ENCODE data around the gene PTRHD1.
"Not testable (repeated sequence)": the region's sequence is repeated elsewhere in the genome, so short reads cannot be mapped to it uniquely, and the experiment has no call there.

Gene PTRHD1

DNA sequence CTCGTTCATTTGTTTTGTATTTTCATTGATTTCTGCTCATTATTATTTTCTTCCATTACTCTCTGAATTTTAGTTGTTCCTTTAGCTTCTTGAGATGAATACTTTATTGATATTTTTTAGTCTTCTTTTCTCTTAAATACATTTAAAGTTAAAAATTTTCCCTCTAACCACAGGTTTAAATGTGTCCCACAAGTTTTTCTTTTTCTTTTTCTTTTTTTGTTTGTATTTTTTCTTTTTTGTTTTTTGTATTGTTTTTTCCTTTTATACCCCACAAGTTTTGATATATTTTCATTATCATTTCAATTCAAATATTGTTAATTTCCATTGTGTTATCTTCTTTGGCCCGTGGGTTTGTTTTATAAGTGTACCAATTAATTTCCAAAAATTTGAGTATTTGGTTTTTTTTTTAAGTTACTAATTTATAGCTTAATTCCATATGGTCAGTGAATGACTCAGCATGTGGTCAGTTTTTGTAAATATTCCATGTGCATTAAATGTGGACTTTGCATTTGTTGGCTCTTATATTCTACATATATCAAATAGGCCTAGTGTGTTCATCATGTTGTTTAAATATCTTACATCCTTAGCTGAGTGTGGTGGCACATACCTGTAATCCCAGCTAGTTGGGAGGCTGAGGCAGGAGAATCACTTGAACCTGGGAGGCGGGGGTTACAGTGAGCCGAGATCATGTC, 16.3 kb upstream of the PTRHD1 start:
- peak; percentile 71 for DNase-seq (ENCODE audit: low read depth)

DNA sequence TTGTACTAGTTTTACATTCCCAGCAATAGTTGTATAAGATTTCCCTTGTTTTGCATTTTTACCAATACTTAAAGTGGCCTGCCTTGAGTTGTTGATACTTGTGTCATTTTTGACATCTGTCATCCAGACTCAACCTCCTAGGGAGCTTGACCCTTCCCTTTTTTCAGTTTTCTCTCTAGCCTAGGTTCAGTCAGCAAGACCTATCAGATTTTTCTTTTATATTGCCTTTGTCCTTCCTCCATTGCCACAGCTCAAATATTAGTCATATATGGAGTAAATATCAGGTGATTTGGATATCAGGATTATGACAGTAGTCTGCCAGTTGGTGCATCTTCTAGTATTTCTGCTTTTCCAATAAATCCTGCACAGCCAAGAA, 13.5 kb upstream of the PTRHD1 start:
- DNase-seq (ENCODE audit: low read depth) = no peak

DNA sequence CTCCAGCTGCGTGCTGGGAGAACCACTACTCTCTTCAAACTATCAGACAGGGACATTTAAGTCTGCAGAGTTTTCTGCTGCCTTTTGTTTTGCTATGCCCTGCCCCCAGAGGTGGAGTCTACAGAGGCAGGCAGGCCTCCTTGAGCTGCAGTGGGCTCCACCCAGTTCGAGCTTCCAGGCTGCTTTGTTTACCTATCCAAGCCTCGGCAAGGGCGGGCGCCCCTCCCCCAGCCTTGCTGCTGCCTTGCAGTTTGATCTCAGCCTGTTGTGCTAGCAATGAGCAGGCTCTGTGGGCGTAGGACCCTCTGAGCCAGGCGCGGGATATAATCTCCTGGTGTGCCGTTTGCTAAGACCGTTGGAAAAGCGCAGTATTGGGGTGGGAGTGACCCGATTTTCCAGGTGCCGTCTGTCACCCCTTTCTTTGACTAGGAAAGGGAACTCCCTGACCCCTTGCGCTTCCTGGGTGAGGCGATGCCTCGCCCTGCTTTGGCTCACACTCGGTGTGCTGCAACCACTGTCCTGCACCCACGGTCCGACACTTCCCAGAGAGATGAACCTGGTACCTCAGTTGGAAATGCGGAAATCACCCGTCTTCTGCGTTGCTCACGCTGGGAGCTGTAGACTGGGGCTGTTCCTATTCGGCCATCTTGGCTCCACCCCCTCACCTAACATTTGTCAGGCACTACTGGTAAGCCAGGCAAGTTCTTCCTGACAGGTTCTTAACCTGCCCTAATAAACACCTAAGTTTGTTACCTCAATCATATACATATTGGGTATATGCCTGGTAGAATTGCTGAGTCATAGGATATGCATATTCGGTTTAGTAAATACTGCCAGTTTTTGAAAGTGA, 12.8 kb upstream of the PTRHD1 start:
- not testable (repeated sequence) for DNase-seq (ENCODE audit: low read depth)

DNA sequence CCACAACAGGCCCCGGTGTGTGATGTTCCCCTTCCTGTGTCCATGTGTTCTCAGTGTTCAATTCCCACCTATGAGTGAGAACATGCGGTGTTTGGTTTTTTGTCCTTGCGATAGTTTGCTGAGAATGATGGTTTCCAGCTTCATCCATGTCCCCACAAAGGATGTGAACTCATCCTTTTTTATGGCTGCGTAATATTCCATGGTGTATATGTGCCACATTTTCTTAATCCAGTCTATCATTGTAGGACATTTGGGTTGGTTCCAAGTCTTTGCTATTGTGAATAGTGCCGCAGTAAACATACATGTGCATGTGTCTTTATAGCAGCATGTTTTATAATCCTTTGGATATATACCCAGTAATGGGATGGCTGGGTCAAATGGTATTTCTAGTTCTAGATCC, 7.3 kb upstream of the PTRHD1 start:
- DNase-seq (ENCODE audit: low read depth) = not testable (repeated sequence)

DNA sequence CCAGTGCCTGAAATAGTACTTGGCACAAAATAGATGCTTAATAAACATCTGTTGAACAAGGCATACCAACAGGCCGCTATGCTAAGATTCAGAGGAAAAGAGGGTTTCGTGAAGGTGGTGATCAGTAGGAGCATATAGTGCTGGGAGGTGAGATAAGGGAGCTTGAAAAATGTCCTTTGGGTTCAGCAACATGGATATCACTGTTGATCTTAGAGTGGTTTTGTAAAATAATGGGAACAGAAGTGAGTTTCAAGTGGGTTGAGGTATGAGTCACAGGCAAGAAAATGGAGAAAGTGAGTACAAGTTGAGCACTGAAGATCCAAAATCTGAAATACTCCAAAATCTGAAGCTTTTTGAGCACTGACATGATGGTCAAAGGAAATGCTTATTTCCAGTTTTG, 4.5 kb upstream of the PTRHD1 start:
- DNase-seq (ENCODE audit: low read depth) = no peak

DNA sequence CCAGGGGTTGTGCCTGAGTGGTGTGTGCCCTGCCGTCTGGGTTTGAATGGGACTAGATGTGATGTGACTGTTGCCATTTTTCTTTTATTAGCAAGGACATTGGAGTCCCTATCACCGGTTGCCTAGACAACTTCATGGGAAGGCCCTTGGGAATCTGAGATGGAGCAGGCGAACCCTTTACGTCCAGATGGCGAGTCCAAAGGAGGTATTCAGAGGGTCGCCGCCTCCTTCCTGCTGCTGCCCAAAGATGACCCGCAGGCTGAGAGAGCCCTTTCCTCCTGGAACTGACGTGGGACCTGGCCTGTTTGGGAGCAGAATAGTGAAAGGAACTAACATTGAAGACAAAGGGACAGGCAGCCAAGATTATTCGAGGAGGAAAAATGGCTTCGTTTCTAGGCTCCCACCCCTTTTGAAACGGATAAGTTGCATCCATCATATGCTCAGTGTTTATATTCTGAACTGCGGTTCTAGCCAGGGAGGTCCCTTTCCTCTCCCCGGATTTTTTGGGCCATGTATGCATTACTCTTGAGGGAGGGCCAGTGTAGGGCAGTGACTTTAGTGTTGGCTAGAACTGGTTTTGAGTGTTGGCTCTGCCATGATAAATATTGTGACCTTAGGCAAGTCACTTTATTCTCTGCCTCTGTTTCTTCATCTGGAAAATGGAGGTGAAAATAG, 707 bp upstream of the PTRHD1 start:
- peak; percentile 60 for DNase-seq (ENCODE audit: low read depth)

DNA sequence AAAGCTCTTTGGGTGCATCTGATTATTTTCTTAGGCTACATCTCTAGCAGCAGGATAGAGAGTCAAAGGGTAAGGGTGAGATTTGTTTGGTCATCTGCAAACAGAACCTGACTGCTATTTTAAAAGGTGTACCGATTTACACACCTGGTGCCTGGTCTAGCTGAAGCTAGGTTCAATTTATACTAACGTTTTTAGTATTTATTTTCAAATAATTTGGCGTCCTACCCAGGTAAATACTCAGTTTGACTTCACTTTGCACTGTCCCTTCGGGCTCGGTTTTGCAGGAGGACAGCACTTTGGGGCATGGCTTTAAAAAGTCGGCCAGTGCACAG, 683 bp downstream of the PTRHD1 start:
- DNase-seq (ENCODE audit: low read depth) = no peak

DNA sequence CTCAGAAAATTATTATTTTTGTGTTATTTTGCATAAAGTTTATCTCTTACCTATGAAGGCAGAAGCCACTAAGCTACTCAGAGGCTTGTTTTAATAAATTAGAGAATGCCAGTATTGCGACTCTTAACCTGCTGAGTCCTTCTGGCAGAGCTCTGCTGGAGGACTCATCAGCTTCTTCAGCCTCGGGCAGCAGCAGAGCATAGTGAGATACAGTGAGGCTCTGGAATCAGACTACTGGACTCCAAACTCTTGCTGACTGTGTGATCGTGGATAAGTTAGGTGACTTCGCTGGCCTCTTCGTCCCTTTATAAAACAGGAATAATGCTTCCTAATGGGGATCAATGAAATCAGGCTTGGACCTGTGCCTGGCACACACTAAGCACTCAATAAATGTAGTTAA, 1.7 kb downstream of the PTRHD1 start:
- DNase-seq (ENCODE audit: low read depth) = no peak

DNA sequence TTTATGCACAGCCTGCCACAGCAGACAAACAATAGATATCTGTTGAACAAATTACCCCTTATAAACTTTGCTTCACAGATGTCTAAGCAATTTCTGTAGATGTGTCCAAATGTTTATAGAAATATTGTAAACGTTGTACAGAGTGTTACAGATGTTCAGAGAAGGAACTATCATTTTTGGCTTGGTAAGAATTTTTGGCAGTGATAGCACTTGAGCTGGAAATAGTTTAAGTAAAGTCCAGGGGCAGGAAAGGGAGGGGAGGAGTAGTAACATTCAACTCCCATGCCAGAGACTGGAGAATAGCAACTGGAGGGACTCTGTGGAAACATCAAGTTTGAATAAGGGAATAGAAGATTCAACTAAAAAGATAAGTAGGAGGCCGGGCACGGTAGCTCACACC, 4.4 kb downstream of the PTRHD1 start:
- DNase-seq (ENCODE audit: low read depth) = no peak

DNA sequence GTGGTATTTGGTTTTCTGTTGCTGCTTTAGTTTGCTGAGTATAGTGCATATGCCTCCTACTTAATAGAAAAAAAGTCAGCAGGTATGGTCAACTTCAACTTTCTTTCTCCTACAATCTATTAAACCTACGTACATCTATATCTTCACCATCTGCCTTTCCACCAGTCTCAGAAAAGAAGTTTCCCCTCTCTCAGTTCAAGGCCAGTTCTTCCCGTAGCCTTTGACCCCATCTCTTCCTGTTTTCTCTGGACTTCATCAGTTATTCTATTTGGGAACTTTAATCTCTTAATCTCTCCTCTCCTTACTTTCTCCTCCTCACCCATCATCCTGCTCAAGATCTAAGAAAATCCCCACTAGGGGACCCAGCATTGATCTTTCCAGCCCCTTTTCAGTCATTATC, 5.7 kb downstream of the PTRHD1 start:
- DNase-seq (ENCODE audit: low read depth) = no peak

DNA sequence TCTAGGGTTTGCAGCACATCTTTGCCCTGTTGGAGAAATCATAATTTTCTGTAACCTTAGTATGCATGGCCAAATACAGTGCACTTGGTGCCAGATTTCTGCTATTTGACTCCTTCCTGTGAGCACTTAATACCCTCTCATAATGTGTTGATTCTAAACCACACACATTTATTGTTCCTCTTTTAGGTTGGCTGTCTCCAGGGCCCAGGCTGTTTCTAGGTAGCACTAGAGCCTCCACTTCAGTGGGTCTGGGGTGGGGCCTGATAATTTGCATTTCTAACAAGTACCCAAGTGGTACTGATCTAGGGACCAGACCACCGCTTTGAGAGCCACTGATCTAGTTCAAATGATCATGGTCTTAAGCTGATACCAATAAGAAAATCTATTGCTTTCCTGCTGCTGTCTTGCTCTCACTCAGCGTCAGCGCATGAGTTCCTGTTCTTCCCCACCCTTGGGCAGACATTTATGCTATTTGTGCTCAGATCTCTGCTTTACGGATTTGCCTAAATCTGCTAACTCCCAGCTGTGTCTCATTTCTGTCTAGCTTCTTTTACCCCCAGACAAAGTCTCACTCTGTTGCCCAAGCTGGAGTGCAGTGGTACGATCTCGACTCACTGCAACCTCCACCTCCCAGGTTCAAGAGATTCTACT, 7.4 kb downstream of the PTRHD1 start:
- no peak for DNase-seq (ENCODE audit: low read depth)

DNA sequence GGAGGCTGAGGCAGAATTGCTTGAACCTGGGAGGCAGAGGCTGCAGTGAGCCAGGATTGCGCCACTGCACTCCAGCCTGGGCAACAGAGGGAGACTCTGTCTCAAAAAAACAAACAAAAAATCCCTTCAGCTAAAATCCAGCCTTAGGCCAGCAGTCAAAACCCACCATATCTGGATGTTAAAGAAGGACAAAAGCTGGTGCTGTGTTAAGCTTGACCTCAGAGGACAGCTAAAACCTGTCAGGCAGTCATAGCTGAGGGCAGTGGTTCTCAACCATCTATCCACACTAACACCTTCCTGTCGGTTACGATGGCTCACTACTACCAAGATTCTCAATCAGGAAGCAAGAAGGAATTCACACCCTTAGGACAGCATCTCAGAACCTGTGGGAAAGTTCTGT, 9.6 kb downstream of the PTRHD1 start:
- no peak for DNase-seq (ENCODE audit: low read depth)

DNA sequence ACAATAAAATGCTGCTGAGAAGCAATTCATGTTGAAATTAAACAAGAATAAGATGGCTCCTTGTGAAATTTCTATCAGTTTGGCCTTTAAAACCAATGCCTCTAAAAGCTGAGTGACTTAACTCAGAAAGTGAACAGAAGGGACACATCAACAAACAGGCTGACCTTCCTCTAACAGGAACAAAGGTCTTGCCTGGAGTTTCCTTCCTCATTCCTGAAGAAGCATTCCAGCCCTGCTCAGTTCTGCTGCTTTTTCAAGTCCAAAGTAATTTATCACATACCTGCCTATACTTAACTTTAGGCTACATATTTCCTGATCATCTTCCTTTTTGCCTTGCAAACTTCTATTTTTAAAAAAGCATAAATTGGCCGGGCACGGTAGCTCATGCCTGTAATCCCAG, 14.1 kb downstream of the PTRHD1 start:
- DNase-seq (ENCODE audit: low read depth) = no peak

DNA sequence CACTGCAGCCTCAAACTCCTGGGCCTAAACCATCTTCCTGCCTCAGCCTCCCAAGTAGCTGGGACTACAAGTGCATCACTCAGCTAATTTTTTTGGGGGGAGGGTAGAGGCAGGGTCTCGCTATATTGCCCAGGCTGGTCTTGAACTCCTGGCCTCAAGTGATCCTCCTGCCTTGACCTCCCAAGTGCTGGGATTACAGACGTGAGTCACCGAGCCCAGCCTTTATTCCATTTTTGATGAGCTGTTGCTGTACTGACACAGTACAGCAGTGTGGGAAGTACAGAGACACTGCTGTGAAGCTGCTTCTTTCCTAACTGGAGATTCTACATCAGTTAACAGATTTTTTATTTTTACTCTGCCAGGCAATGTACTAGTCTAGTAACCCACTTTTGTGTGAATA, 18.8 kb downstream of the PTRHD1 start:
- DNase-seq (ENCODE audit: low read depth) = no peak

DNA sequence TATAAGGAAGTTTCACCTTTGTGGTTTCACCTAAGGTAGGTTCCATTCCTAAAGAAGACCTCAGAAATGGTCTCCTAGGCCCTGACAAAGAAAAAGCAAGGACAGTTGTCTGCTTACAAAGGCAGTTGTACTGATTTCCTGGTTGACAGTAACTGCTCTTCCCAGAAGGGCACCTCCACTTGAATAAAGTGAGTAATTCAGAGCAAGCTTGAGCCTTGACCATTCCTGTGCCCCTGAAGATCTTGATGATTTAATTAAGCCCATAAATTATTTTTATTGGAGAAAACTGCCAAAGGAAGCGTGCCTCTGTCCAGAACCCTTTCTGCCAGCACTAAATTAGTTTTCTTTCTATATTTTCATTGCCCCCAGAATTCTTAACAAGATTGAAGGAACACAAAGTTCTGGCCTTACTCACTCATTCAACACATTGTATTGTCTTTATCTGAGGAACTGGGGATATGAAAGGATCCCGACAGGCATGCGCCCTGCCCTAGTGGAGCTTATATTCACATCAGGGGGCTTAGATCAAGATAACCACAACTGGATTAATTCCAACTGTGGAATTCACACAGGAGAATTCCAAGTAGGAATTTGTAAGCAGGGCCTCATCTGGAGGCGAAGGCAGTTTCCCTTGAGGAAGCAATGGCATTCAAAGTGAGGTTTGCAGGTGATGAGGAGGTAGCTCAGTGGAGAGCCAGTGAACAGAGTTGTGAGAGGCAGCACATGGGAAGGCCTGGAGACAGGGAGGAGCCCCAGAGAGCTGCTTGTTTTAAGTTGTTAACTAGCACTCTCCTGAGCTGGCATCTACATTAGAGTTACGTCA, 21.2 kb downstream of the PTRHD1 start:
- DNase-seq (ENCODE audit: low read depth) = no peak

DNA sequence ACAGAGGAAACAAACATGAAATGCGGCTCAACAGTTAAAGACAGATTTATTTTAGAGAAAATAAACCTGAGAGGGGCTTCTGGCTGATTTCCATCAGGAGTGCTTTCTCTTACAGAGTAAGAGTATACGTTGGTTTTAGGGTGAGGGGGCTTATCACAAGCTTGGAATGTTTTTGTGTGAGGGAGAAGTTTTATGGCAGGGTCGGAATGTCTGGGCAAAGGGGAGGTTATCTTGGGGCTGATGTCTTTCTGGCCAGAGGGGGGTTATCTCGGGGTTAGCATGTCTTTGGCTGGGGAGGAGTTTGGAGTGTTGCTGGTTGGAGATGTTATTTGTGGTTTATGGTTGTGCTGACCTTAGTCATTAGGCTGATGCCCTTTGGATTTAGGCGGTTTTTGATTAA, 22.1 kb downstream of the PTRHD1 start:
- no peak for DNase-seq (ENCODE audit: low read depth)

DNA sequence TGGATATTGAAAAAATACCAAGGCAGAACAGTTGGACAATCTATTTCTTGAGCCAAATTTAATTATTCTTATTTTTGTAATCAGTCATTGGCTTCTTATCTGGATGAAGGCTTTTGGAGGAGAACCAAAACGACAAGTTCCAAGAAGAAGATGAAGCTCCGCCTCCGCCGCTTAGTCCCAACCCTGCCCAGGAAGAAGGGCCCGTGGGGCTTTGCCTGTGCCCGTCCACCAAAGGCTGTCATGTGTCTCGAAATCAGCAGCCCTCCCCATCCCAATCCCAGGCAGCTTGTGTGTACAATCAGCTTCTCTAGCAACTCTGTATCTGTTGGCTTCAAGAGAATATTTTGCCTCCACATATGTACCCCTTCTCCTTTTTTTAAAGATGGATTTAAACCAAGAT, 24.6 kb downstream of the PTRHD1 start:
- DNase-seq (ENCODE audit: low read depth) = no peak

DNA sequence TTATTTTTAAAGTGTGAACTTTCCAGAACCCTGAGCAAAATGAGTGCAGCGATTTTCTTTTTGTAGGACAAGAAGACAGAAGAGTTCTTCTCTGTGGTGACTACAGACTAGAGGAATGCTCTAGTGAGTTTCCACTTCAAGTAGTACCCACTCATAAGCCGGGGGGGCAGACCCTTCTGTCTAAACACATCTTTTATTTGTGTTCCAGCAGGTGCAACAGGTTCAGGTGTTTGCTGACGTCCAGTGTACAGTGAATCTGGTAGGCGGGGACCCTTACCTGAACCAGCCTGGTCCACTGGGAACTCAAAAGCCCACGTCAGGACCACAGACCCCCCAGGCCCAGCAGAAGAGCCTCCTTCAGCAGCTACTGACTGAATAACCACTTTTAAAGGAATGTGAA, 25.2 kb downstream of the PTRHD1 start:
- DNase-seq (ENCODE audit: low read depth) = no peak

DNA sequence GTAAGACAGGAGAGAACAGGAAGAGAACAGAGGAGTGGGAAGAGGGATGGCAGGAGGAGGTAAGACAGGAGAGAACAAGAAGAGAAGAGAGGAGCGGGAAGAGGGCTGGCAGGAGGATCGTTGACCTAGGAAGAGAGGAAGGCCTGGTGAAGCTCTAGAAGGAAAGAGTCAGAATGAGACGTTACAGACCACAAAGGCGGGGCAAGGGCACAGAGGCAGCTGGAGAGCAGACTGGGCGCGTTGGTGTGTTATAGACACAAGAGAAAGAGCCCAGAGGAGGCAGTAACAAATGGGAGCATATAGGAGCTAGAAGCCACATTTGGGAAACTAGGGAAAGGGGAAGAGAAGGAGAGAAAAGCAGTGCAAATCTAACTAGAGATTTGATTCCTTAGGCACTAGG, 26.6 kb downstream of the PTRHD1 start:
- no peak for DNase-seq (ENCODE audit: low read depth)

DNA sequence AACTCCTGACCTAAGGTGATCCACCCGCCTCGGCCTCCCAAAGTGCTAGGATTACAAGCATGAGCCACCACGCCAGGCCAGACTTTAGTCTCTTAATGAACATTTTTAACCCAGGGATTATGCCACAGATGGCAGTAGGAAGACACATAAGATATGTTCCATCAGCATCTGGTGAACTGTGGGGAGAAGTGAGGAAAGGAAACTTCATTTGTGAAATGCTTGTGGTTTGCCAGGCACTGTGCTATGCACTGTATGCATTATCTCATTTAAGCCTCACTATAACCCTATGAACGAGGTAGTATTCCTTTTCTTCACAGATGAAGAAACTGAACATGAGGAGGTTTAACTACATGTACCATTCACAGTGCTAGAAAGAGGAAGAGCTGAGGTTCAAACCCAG, 29.3 kb downstream of the PTRHD1 start:
- DNase-seq (ENCODE audit: low read depth) = no peak

DNA sequence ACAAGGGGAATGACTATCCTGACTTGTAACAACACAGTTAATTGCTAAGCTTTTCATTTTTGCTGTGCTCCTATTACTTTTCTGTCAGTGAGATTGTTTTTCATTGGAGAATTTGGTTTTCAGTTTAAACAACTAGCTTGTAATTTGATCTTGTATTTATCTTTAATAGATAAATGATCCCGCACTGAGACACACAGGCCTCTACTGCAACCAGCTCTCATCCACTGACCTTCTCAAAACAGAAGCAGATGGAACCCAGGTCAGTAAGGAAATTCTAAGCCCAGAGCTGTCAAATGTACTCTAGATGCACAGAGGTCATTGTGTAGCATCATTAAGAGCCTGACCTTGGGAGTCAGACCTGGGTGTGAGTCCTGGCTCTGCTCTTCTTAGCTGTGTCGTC, 30.7 kb downstream of the PTRHD1 start:
- DNase-seq (ENCODE audit: low read depth) = no peak

DNA sequence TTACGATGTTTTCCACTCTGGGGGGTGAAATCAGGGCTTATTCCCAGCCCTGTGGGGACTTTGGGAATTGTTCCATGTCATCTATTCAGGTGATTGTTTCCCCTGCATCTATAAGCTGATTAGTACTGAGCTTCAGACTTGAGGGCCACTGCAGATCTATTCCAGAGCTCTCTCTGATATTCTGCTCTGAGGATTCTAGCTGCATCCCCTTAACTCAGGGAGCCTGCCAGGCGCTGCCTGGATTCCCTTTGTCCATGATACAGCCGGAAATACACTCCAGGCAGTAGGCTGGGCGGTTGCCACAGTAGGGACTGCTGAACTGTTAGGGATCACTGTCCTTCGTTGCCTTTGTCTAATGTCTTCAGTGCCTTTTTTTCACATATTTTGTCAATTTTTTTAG, 31.3 kb downstream of the PTRHD1 start:
- DNase-seq (ENCODE audit: low read depth) = no peak
